Activated CD4-positive, alpha-beta memory T cell treated with anti-CD3 and anti-CD28 coated beads for 36 hours (primary cell): ENCODE results near the gene GJB2. TPM values are rescaled to one million over a fixed set of nuclear protein-coding genes. Genes with fewer than 3 reads are reported as not detected.

ENCODE experiments used
- CTCF ChIA-PET: fragments of 350-600 bp; sonication (Branson Sonifier 250); formaldehyde crosslinking; loops from one replicate; lab custom pipeline; 2021; ENCODE audit warnings: antibody characterized with exemption, inconsistent platforms; lab: Charles Lee
- POLR2A ChIA-PET: fragments of 350-600 bp; sonication (Branson Sonifier 250); formaldehyde crosslinking; loops from one replicate; lab custom pipeline; 2021; ENCODE audit warnings: antibody characterized with exemption; lab: Charles Lee
- DNase-seq: peaks from one replicate; pipeline ENCODE4 v3.0.0-alpha.2; 2020
- H3K27ac Mint-ChIP-seq: one replicate; pipeline ENCODE4 v1.8.0; 2021; ENCODE audit warnings: mixed read lengths
- H3K27me3 Mint-ChIP-seq: one replicate; pipeline ENCODE4 v1.8.0; 2021; ENCODE audit warnings: mixed read lengths
- H3K36me3 Mint-ChIP-seq: one replicate; pipeline ENCODE4 v1.8.0; 2021; ENCODE audit warnings: mixed read lengths
- H3K4me1 Mint-ChIP-seq: one replicate; pipeline ENCODE4 v1.8.0; 2021; ENCODE audit warnings: low read depth, mixed read lengths
- H3K4me3 Mint-ChIP-seq: one replicate; pipeline ENCODE4 v1.8.0; 2021; ENCODE audit warnings: mild to moderate bottlenecking, mixed read lengths
- H3K9me3 Mint-ChIP-seq: one replicate; pipeline ENCODE4 v1.8.0; 2021; ENCODE audit warnings: mixed read lengths
- intact Hi-C: fragments of 100-400 bp; cut with micrococcal nuclease; formaldehyde crosslinking; loops from one replicate; pipeline ENCODE4 v1.15.1; 2023
- total RNA-seq, 2 experiments: library from RNA; stranded (reverse); gene quantifications; one replicate each; pipeline ENCODE4 v1.2.3, GENCODE V29; 2021

GJB2 gene
- total RNA-seq, 2 experiments from 2014 or later: 5.0 to 5.1 TPM

DNA sequence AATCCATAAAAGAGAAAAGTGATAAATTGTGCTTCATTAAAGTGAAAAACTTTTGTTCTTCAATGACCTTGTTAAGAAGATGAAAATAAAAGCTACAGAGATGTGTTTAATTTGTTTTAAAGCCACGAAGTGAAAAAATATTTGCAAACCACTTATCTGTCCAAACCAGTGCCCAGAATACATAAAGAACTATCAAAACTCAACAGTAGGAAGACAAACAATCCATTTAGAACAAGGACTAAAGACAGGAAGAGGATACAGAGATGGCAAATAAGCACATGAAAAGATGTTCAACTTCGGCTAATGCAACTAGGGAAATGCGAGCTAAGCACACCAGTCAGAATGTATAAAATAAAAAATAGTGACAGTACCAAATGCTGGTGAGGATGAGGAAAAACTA lies 24.4 kb upstream of the GJB2 start:
- Mint-ChIP-seq H3K4me1 (peaks cover 16% of the 10 kb centered on the region), H3K9me3 (peaks cover 4% of the 10 kb centered on the region), H3K36me3 (no peaks in the 10 kb centered on the region), H3K27ac (no peak overlapping the region), H3K27me3 (peaks cover 2% of the 10 kb centered on the region), H3K4me3 (no peak overlapping the region)
- intact Hi-C loops: no loop called here
- CTCF ChIA-PET: no interaction called here
- no peak for DNase-seq
- POLR2A ChIA-PET: no interaction called here

DNA sequence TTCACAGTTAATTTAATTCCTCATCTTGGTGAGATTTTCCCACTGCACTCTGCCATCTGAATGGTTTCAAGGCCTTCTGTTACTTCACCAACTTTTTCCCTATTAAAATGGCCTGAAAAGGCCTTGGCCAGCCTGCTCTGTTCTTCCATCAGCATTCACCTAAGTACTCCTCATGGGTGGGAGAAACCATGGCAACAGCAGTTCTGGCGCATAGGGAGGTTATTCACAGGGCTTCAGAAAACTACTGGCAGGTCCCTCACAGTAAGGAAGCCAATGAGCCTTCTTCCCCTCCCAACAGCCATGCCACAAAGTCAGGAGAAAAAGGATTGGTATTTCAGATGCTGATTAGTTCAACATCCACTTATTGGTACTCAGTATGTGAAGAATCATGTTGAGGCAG lies 17.2 kb upstream of the GJB2 start:
- no peak overlapping the region for H3K4me3 Mint-ChIP-seq
- H3K4me1 Mint-ChIP-seq: no peaks in the 10 kb centered on the region
- ChIA-PET POLR2A (no interaction called here), CTCF (interaction anchor here (1.4 kb wide), 1 partner anchor 24 kb away, joined by 3 read pairs; no protein-coding TSS in a partner anchor)
- intact Hi-C loops: no loop called here
- H3K9me3 Mint-ChIP-seq: peaks cover 4% of the 10 kb centered on the region
- H3K36me3 Mint-ChIP-seq: no peaks in the 10 kb centered on the region
- H3K27me3 Mint-ChIP-seq: peaks cover 16% of the 10 kb centered on the region
- H3K27ac Mint-ChIP-seq: no peak overlapping the region
- DNase-seq: no peak

DNA sequence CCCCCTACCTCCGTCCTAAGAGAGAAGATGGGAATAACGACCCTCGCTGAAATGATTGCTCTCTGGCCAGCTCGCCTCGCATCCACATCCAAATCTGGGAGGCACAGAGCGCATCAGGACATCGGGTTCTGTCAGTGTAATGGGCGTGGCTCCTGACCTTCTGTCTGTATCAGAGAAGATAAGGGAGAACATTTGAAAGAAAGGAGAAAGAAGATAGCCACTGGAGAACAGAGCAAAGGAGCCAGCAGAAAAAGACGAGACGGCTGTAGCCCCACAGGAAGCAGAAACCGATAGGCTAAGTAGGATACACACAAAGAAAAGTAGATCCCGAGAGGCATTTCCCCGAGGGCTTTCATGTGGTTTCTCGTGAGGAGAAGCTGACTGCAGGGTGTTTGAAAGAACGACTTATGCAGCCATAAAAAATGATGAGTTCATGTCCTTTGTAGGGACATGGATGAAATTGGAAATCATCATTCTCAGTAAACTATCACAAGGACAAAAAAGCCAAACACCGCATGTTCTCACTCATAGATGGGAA lies 14.0 kb upstream of the GJB2 start:
- Mint-ChIP-seq H3K36me3 (peaks cover 2% of the 10 kb centered on the region), H3K27ac (no peak overlapping the region), H3K4me3 (no peak overlapping the region), H3K27me3 (peaks cover 18% of the 10 kb centered on the region), H3K4me1 (no peaks in the 10 kb centered on the region), H3K9me3 (peaks cover 3% of the 10 kb centered on the region)
- no peak for DNase-seq
- ChIA-PET CTCF (no interaction called here), POLR2A (no interaction called here)
- intact Hi-C loops: no loop called here

DNA sequence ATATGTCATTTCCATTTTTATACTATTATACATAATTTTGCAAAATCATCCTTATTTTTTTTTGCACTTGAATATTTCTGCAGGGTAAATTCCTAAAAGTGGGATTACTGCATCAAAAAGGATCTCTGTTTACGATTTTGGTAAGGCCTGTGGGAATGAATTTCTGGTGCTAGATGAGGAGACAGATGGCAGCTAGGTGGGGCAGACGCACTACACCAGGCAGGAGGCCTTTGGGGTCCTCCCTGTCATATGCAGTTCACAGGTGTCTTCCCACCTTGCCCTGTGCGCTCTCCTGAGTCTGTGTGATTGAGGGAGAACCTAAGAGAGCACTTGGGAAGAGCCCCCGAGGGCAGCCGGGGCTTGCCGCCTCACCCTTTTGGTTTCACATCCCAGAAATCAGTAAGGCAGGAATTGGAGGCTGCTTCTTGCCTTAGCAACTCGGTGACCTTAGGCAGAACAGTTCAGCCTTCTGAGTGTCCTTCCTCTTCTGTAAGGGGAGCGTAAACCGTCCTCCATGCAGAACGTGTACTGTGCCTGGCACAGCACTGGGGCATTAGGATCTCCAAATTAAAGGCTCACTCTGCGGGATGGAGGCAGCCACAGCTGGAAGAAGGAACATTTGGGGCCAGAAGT lies 13.4 kb upstream of the GJB2 start:
- Mint-ChIP-seq H3K27ac (no peak overlapping the region), H3K9me3 (peaks cover 6% of the 10 kb centered on the region), H3K36me3 (peaks cover 6% of the 10 kb centered on the region), H3K27me3 (peaks cover 21% of the 10 kb centered on the region), H3K4me3 (no peak overlapping the region), H3K4me1 (no peaks in the 10 kb centered on the region)
- DNase-seq: no peak
- intact Hi-C loops: no loop called here
- POLR2A ChIA-PET: no interaction called here
- CTCF ChIA-PET: interaction anchor here (1.1 kb wide), 1 partner anchor 20 kb away, joined by 3 read pairs; no protein-coding TSS in a partner anchor

DNA sequence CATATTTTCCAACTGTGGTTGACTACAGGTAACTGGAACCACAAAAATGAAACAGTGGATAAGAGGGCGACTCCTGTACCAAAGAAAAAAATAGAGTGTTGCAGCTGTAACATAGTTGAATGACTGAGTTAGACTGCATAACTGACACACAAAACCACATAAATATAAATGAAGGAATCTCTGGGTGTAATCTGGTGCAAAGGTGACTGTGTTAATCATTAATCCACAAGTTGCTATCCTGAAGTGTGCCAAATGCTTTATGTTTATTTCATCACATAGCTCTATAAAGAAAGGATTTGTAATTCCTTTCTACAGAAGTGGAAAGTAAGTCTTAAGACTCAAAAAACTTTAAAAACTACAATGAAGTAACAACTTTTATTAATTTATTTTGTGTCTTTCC lies 6.0 kb upstream of the GJB2 start:
- intact Hi-C loops: no loop called here
- DNase-seq: no peak
- Mint-ChIP-seq H3K9me3 (peaks cover 6% of the 10 kb centered on the region), H3K27ac (no peak overlapping the region), H3K27me3 (peaks cover 39% of the 10 kb centered on the region), H3K4me1 (peaks cover 16% of the 10 kb centered on the region), H3K4me3 (no peak overlapping the region), H3K36me3 (peaks cover 6% of the 10 kb centered on the region)
- ChIA-PET POLR2A (no interaction called here), CTCF (interaction anchor here (0.6 to 2.2 kb wide), 2 partner anchors 31 to 174 kb away, joined by 3 to 10 read pairs; no protein-coding TSS in a partner anchor)

DNA sequence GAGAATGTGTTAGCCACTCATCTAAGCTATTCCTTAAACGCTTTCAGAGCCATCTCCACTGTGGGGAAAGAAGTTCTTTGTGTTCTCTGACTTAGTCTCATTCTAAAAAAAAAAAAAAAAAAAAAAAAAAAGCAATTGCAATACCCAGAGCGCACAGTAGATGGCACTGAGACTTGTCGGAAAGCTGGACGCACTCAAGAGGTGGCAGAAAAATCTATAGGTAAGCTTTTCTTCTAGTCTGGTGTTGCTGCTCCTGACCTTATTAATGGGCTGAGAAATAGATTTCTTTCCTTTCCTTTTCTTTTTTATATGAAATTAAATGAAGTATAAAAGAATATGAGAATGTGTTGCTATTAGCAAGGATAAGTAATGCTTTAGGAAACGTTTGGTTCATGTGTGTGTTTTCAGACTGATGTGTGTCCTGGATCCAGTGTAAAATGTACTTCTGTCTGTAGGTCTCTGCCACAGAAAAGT lies 4.7 kb upstream of the GJB2 start:
- ChIA-PET POLR2A (no interaction called here), CTCF (interaction anchor here (0.6 to 4.1 kb wide), 30 partner anchors 11 to 728 kb away, joined by 3 to 47 read pairs (median 4); no protein-coding TSS in a partner anchor)
- intact Hi-C loops: loop anchor here (2.0 kb wide), 2 partner anchors 21 to 215 kb away; no protein-coding TSS in a partner anchor
- no peak for DNase-seq
- Mint-ChIP-seq H3K9me3 (peaks cover 6% of the 10 kb centered on the region), H3K27me3 (peaks cover 36% of the 10 kb centered on the region), H3K4me1 (peaks cover 17% of the 10 kb centered on the region), H3K36me3 (peaks cover 6% of the 10 kb centered on the region), H3K4me3 (peak overlapping the region; percentile 7), H3K27ac (no peak overlapping the region)

DNA sequence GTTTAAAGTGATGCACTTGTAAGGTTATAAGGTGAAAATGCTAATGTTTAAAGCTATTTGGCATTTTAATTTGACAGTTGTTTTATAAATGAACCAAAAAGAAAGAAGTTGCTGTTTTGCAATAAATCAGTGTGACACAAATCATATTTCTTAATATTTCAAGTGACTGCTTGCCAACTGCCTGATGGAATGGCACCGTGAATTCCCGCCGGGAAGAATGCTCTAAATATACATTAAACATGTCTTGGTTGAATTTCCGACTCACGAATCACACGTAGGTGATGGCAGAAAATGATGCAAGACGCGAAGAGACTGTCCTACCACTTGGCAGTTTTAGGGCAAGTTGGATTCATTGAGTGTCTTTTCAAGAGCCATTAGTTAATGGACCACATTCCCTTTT lies 3.1 kb upstream of the GJB2 start:
- H3K27me3 Mint-ChIP-seq: peaks cover 47% of the 10 kb centered on the region
- no peak for DNase-seq
- no peak overlapping the region for H3K27ac Mint-ChIP-seq
- ChIA-PET POLR2A (no interaction called here), CTCF (interaction anchor here (0.5 to 4.1 kb wide), 8 partner anchors 9 to 915 kb away, joined by 3 to 47 read pairs (median 7); no protein-coding TSS in a partner anchor)
- no peak overlapping the region for H3K4me3 Mint-ChIP-seq
- H3K9me3 Mint-ChIP-seq: no peaks in the 10 kb centered on the region
- peaks cover 17% of the 10 kb centered on the region for H3K4me1 Mint-ChIP-seq
- intact Hi-C loops: loop anchor here (2.0 kb wide), 2 partner anchors 23 to 217 kb away; no protein-coding TSS in a partner anchor
- no peaks in the 10 kb centered on the region for H3K36me3 Mint-ChIP-seq

DNA sequence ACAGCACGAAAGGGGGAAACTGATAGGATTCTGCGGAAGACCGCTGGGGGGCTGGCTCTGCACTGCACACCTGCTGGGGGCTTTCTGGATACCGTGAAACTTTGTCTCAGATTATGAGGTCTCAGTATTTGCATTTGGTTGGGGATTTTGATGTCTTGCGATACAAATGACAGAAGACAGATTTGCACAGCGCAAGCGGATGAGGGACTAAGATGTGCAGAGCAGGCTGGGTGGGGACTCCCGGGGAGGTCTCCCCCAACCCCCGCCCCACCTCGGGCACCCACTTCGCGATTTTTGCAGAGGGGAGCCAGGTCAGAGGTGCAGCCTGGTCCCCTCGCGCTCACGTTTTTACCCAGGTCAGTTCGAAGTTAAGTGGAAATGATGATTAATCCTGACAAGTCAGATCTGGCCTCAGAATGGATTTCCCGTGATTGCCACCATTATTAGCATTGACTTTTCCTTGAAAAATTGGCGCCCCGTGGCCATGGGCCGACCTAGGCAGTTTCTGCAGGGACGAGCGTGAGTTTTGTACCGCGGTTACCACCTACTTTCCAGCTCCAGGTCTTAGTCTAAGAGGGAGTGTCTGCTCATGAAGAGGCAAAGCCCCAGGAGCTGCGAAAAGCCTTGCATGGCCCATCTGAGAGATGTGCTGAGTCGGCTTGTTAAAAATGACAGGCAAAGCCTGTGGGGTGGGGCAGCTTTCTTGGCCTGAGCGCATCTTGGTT lies 1.3 kb upstream of the GJB2 start:
- CTCF ChIA-PET: interaction anchor here (1.9 to 4.1 kb wide), 3 partner anchors 8 to 298 kb away, joined by 11 to 47 read pairs (median 33); no protein-coding TSS in a partner anchor
- DNase-seq: peak; percentile 48
- Mint-ChIP-seq H3K4me3 (peak overlapping the region; percentile 58), H3K36me3 (no peaks in the 10 kb centered on the region), H3K9me3 (no peaks in the 10 kb centered on the region), H3K27me3 (peaks cover 46% of the 10 kb centered on the region), H3K27ac (no peak overlapping the region), H3K4me1 (peaks cover 17% of the 10 kb centered on the region)
- intact Hi-C loops: loop anchor here (5.0 kb wide), 2 partner anchors 283 to 508 kb away; partner anchors contain the start of gene IL17D
- POLR2A ChIA-PET: interaction anchor here (0.9 kb wide), 1 partner anchor 8 kb away, joined by 3 read pairs; no protein-coding TSS in a partner anchor

DNA sequence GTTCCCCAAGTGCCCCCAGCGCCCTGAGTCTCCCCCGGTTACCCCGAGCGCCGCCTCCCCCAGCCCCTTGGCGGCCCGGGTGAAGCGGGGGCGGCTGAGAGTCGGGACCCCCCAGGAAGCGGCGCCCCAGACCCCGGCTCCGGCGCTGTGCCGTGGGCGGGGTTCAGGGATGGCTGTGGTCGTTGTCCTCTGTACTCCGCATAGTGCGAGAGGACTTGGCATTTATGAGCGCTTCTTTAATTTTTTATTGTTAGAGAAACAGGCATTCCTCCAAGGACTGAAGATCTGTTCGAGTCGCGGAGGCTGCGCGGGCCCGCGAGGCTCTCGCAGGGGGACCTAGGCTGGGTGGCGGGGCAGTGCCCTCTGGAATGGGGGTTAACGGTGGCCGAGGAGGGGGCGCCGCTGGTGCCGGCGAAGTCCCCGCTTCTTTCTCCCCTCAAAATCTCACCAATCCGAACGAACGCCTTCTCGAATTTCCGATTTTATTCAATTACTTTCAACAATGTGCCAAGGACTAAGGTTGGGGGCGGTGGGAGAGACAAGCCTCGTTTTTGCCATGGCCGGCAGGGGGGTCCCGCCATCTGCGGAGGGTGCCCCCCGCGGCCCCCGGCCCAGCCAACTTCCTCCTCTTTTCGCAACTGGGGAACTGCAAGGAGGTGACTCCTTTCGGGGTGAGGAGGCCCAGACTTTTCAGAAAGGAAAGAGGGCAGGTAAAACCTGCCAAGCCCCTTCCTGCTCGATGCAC lies 596 bp upstream of the GJB2 start:
- Mint-ChIP-seq H3K4me1 (peaks cover 17% of the 10 kb centered on the region), H3K9me3 (no peaks in the 10 kb centered on the region), H3K36me3 (no peaks in the 10 kb centered on the region), H3K27ac (no peak overlapping the region), H3K27me3 (peaks cover 46% of the 10 kb centered on the region), H3K4me3 (peak overlapping the region; percentile 58)
- CTCF ChIA-PET: no interaction called here
- POLR2A ChIA-PET: no interaction called here
- intact Hi-C loops: loop anchor here (5.0 kb wide), 2 partner anchors 284 to 509 kb away; partner anchors contain the start of gene IL17D
- no peak for DNase-seq

DNA sequence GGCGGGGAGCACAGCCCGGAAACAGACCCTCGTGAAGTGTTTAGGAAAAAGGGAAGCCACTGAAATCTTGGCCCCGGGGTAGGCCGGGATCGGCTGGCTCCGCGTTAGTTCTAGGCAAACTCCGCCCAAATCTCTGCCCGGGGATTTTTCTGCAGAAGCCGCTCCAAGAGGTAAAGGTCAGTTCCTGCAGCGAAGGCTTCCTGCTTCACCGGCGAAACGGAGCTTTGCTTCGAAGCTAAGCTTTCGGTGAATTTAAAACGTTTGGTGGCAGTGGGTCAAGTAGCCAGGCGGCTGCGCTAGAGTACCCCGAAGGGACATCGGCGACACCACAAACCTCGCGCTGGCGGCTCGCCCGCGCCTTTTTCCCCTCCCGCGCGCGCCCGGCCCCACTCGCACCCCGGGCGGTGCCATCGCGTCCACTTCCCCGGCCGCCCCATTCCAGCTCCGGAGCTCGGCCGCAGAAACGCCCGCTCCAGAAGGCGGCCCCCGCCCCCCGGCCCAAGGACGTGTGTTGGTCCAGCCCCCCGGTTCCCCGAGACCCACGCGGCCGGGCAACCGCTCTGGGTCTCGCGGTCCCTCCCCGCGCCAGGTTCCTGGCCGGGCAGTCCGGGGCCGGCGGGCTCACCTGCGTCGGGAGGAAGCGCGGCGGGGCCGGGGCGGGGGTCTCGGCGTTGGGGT lies 441 bp downstream of the GJB2 start:
- peak; percentile 22 for DNase-seq
- CTCF ChIA-PET: interaction anchor here (1.0 kb wide), 1 partner anchor 9 kb away, joined by 3 read pairs; no protein-coding TSS in a partner anchor
- H3K27me3 Mint-ChIP-seq: peaks cover 49% of the 10 kb centered on the region
- POLR2A ChIA-PET: interaction anchor here (0.5 to 1.3 kb wide), 2 partner anchors 376 to 582 kb away, joined by 3 to 4 read pairs; partner anchors contain the start of gene EEF1AKMT1
- peaks cover 17% of the 10 kb centered on the region for H3K4me1 Mint-ChIP-seq
- no peaks in the 10 kb centered on the region for H3K36me3 Mint-ChIP-seq
- intact Hi-C loops: loop anchor here (5.0 kb wide), 2 partner anchors 285 to 510 kb away; partner anchors contain the start of gene IL17D
- H3K4me3 Mint-ChIP-seq: peak overlapping the region; percentile 64
- H3K27ac Mint-ChIP-seq: no peak overlapping the region
- no peaks in the 10 kb centered on the region for H3K9me3 Mint-ChIP-seq
